ENCODE measurements around the gene ZNF628.

ZNF628 gene

DNA sequence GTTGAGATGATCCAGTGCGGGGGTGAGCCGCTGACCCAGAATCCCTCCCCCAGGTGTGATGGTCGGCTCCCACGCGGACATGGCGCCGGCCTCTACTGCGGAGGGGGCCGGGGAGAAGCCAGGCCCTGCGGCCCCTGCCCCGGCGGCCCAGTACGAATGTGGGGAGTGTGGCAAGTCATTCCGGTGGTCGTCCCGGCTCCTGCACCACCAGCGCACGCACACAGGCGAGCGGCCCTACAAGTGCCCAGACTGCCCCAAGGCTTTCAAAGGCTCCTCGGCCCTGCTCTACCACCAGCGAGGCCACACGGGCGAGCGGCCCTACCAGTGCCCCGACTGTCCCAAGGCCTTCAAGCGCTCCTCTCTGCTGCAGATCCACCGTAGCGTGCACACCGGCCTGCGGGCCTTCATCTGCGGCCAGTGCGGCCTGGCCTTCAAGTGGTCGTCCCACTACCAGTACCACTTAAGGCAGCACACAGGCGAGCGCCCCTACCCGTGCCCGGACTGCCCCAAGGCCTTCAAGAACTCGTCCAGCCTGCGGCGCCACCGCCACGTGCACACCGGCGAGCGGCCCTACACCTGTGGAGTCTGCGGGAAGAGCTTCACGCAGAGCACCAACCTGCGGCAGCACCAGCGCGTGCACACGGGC lies 4.9 kb downstream of the ZNF628 start:
- H3K4me3 ChIP-seq, result no peak overlapping the region
- no peak for TF ChIP-seq CTCF (IDR thresholded peaks at IDR 0.05)
- DNase-seq (ENCODE audit: low spot score), result no peak
- H3K27ac ChIP-seq, result no peak overlapping the region

GRCh38 chr19:55481794-55482155 lies 5.4 kb downstream of the ZNF628 start:
- H3K4me3 ChIP-seq, result no peak overlapping the region
- no peak for TF ChIP-seq CTCF (IDR thresholded peaks at IDR 0.05)
- no peak overlapping the region for H3K27ac ChIP-seq
- DNase-seq (ENCODE audit: low spot score), result no peak

GRCh38 chr19:55482156-55482961 lies 5.9 kb downstream of the ZNF628 start:
- H3K4me3 ChIP-seq, result no peak overlapping the region
- no peak for TF ChIP-seq CTCF (IDR thresholded peaks at IDR 0.05)
- no peak for DNase-seq (ENCODE audit: low spot score)
- H3K27ac ChIP-seq, result no peak overlapping the region

GRCh38 chr19:55482967-55483705 lies 6.7 kb downstream of the ZNF628 start:
- Histone ChIP-seq H3K27ac (no peak overlapping the region), H3K4me3 (no peak overlapping the region)
- no peak for DNase-seq (ENCODE audit: low spot score)
- no peak for TF ChIP-seq CTCF (IDR thresholded peaks at IDR 0.05)

GRCh38 chr19:55483706-55484592 lies 7.5 kb downstream of the ZNF628 start:
- no peak for TF ChIP-seq CTCF (IDR thresholded peaks at IDR 0.05)
- peak overlapping the region in 1 of 2 donors; percentile 93 for H3K27ac ChIP-seq
- H3K4me3 ChIP-seq, result peak overlapping the region; percentile 74
- DNase-seq (ENCODE audit: low spot score), result no peak

DNA sequence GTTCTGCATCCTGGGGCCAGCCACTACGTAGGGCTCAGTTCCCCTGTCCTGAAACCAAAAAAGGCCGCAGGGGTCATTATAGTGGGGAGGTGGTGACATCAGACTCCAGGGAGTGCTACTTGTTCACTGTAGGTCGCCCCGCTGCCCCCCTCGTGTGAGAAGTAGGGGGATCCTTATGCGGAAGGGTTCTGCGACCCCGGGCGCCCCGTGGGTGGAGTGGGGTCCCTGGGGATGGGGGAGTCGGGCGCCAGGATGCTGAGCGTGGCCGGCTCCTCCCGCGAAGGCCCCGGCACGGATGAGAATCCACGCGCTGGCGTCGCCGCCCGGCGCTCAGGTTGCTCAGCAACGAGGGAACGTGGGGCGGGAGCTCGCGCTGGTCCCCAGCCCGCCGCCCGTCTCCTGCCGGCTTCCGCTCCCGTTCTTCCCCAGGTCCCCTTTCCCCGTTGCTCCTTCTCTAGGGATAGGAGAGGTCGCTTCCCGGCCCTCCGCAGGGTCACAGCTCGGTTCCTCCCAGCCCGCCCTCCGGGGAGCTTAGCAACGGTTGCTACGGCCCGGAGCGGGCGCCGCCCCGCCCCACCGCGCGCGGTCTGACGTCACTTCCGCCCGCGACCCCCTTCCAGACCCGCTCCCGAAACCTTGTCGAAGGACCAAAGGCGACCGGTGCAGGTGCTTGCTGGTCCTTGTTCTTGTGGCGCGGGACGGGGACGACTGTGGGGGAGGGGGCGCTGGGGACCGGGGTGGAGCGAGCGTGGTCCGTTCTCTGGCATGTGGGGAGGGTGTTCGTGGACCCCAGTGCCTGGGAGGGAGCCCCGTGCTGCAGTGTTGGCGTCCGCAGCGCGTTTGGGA lies 8.4 kb downstream of the ZNF628 start, which contains the start of gene NAT14:
TSS of gene NAT14 (plus strand) at position 596 of the 846 bp plus-strand sequence. CDS start 521 bp downstream, outside the sequence.
- H3K27ac ChIP-seq, result peak within 1 kb of the TSS; percentile 77 to 93
- no peak for DNase-seq (ENCODE audit: low spot score)
- H3K4me3 ChIP-seq, result peak within 1 kb of the TSS; percentile 74
- TF ChIP-seq CTCF (IDR thresholded peaks at IDR 0.05), result no peak

Measured in coronary artery (tissue), 2 donors.